ENCODE measurements around the gene CLDN19. TPM values are rescaled to one million over a fixed set of nuclear protein-coding genes. Genes with fewer than 3 reads are reported as not detected.
A peak's percentile ranks its signal among the peaks of the same experiment; 100 is the strongest.

Gene CLDN19
- total and polyA plus RNA-seq, 4 donors = 0.14 to 5.1 TPM; not detected in 2

GRCh38 chr1:42780176-42780575, 40.1 kb upstream of the CLDN19 start (continued):
- TF ChIP-seq GABPA (IDR thresholded peaks at IDR 0.05 in 1 of 2, conservative IDR thresholded peaks at IDR 0.05 in 1 of 2) (no peak), NR2F2 (IDR thresholded peaks at IDR 0.05) (no peak), RAD21 (IDR thresholded peaks at IDR 0.05) (no peak), JUND (IDR thresholded peaks at IDR 0.05) (no peak), RXRA (IDR thresholded peaks at IDR 0.05) (no peak), HNF4A (conservative IDR thresholded peaks at IDR 0.05) (no peak)

- Histone ChIP-seq H3K27ac (ENCODE audit: low read depth in 1 of 2, low read length in 2 of 2) (no peak overlapping the region), H3K36me3 (ENCODE audit: control insufficient read depth in 4 of 4, insufficient read depth in 3 of 4, low read depth in 1 of 4, low read length in 3 of 4) (peaks cover 6 to 54% (median 23%) of the 10 kb centered on the region in 4 donors), H3K9ac (ENCODE audit: low read depth in 1 of 2, low read length in 2 of 2) (no peak overlapping the region), H3K4me3 (ENCODE audit: low read depth in 1 of 3, low read length in 3 of 3) (no peak overlapping the region), H3K4me1 (ENCODE audit: control insufficient read depth in 4 of 4, insufficient read depth in 4 of 4, low read length in 3 of 4) (peaks cover 0 to 11% (median 4%) of the 10 kb centered on the region in 4 donors), H3K9me3 (ENCODE audit: control insufficient read depth in 4 of 4, low read length in 3 of 4) (no peaks in the 10 kb centered on the region), H3K27me3 (ENCODE audit: control insufficient read depth in 4 of 4, insufficient read depth in 4 of 4, low read length in 3 of 4) (no peaks in the 10 kb centered on the region)
- TF ChIP-seq EGR1 (IDR thresholded peaks at IDR 0.05; ENCODE audit: low read depth in 2 of 2) (no peak), SP1 (IDR thresholded peaks at IDR 0.05) (no peak), ZBTB33 (IDR thresholded peaks at IDR 0.05) (no peak)
- 87% methylated on average over 2 of the region's 2 CpGs for WGBS
- no peak for DNase-seq (ENCODE audit: low spot score)
Observed at GRCh38 chr1:42779725-42780124, 39.7 kb upstream of the CLDN19 start.

GRCh38 chr1:42777852-42778251, 37.8 kb upstream of the CLDN19 start:
- TF ChIP-seq CTCF (IDR thresholded peaks at IDR 0.05; ENCODE audit: low read depth, low read length, missing input control) (peak; percentile 62), RAD21 (IDR thresholded peaks at IDR 0.05) (peak; percentile 90 to 94), ATF3 (IDR thresholded peaks at IDR 0.05) (no peak)
- Histone ChIP-seq H3K4me1 (ENCODE audit: control insufficient read depth in 4 of 4, insufficient read depth in 4 of 4, low read length in 3 of 4) (peaks cover 0 to 12% (median 4%) of the 10 kb centered on the region in 4 donors), H3K27ac (ENCODE audit: low read depth in 1 of 2, low read length in 2 of 2) (no peak overlapping the region), H3K36me3 (ENCODE audit: control insufficient read depth in 4 of 4, insufficient read depth in 3 of 4, low read depth in 1 of 4, low read length in 3 of 4) (peaks cover 9 to 53% (median 21%) of the 10 kb centered on the region in 4 donors), H3K9me3 (ENCODE audit: control insufficient read depth in 4 of 4, low read length in 3 of 4) (no peaks in the 10 kb centered on the region), H3K27me3 (ENCODE audit: control insufficient read depth in 4 of 4, insufficient read depth in 4 of 4, low read length in 3 of 4) (no peaks in the 10 kb centered on the region), H3K4me3 (ENCODE audit: low read depth in 1 of 3, low read length in 3 of 3) (no peak overlapping the region), H3K9ac (ENCODE audit: low read depth in 1 of 2, low read length in 2 of 2) (no peak overlapping the region)
- peak; percentile 67 for DNase-seq (ENCODE audit: low spot score)

- no peaks in the 10 kb centered on the region for H3K27me3 ChIP-seq (ENCODE audit: control insufficient read depth in 4 of 4, insufficient read depth in 4 of 4, low read length in 3 of 4)
- 68% methylated on average over 6 of the region's 6 CpGs for WGBS
- no peaks in the 10 kb centered on the region for H3K9me3 ChIP-seq (ENCODE audit: control insufficient read depth in 4 of 4, low read length in 3 of 4)
- H3K4me1 ChIP-seq (ENCODE audit: control insufficient read depth in 4 of 4, insufficient read depth in 4 of 4, low read length in 3 of 4) = peaks cover 0 to 16% (median 4%) of the 10 kb centered on the region in 4 donors
- H3K4me3 ChIP-seq (ENCODE audit: low read depth in 1 of 3, low read length in 3 of 3) = no peak overlapping the region
- H3K36me3 ChIP-seq (ENCODE audit: control insufficient read depth in 4 of 4, insufficient read depth in 3 of 4, low read depth in 1 of 4, low read length in 3 of 4) = peaks cover 9 to 49% (median 18%) of the 10 kb centered on the region in 4 donors
- no peak for DNase-seq (ENCODE audit: low spot score)
- no peak overlapping the region for H3K9ac ChIP-seq (ENCODE audit: low read depth in 1 of 2, low read length in 2 of 2)
- peak overlapping the region in 1 of 2 donors; percentile 19 for H3K27ac ChIP-seq (ENCODE audit: low read depth in 1 of 2, low read length in 2 of 2)
- TF ChIP-seq TAF1 (conservative IDR thresholded peaks at IDR 0.05) (no peak), CTCF (IDR thresholded peaks at IDR 0.05; ENCODE audit: low read depth, low read length, missing input control) (no peak), RAD21 (IDR thresholded peaks at IDR 0.05) (peak; percentile 12 to 38), ATF3 (IDR thresholded peaks at IDR 0.05) (no peak), JUND (IDR thresholded peaks at IDR 0.05) (no peak), HNF4A (conservative IDR thresholded peaks at IDR 0.05) (peak; percentile 89 to 91), HNF4G (IDR thresholded peaks at IDR 0.05) (peak; percentile 33), RXRA (IDR thresholded peaks at IDR 0.05) (peak in 1 of 2 donors; percentile 7), REST (IDR thresholded peaks at IDR 0.05) (no peak), FOXA1 (IDR thresholded peaks at IDR 0.05) (no peak), YY1 (IDR thresholded peaks at IDR 0.05) (no peak)
Observed at GRCh38 chr1:42776502-42776901, 36.5 kb upstream of the CLDN19 start.

Data from liver (tissue), 9 donors.